IPS DF 19.7 (cell line): ENCODE data around the gene LRRN4CL.
A peak's percentile ranks its signal among the peaks of the same experiment; 100 is the strongest.
"Not testable (repeated sequence)": the region's sequence is repeated elsewhere in the genome, so short reads cannot be mapped to it uniquely, and the experiment has no call there.

Experiments
- DNase-seq: peaks from one replicate; pipeline ENCODE4 v3.0.0-alpha.2; 2013; ENCODE audit warnings: low read depth, low spot score

Gene LRRN4CL

GRCh38 chr11:62689421-62690183 lies at the start of gene LRRN4CL:
Gene LRRN4CL (minus strand): TSS chr11:62689530. CDS start chr11:62688508, 1,022 bp downstream.
- no peak for DNase-seq

DNA sequence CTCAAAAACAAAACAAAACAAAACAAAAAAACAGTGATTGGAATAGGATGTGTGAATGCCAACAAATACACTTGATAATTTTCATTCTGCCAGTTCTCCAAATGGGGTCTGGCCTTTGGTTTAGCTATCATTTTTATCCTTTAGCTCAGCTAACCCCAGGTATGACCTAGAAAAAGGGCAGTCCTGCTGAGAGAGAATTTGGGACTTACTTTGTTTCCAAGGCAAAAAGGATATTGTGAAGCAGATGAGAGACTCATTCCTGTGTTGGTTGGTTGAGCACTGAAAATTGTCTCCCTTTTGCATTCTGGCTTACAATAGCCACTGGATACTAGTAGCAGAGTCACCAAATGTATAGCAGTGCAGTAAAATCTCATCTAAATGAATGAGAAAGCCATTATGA lies 47.9 kb upstream of the LRRN4CL start:
- DNase-seq = no peak

DNA sequence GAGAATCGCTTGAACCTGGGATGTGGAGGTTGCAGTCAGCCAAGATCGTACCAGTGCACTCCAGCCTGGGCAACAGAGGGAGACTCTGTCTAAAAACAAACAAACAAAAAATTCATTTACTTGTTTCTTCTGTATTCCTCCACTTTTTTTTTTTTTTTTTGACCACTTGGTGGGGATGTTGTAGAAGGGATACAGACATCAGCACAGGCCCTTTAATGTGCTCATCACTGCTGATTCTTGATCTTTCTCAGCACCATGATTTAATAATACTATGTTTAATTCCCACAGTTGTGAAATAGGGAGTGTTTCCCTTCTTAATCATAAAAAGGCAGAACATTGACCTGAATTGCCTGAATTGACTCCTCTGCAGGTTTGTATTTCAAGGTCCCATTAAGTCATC lies 43.5 kb upstream of the LRRN4CL start:
- DNase-seq = no peak

DNA sequence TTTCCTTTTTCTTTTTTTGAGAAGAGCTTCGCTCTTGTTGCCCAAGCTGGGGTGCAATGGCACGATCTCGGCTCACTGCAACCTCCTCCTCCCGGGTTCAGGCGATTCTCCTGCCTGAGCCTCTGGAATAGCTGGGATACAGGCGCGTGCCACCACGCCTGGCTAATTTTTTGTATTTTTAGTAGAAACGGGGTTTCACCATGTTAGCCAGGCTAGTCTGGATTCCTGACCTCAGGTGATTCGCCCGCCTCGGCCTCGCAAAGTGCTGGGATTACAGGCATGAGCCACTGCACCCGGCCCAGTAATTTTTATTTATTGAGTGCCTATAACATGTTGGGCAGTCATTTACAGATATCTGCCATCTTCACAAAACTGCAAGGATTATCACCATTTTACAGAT lies 40.7 kb upstream of the LRRN4CL start:
- not testable (repeated sequence) for DNase-seq

DNA sequence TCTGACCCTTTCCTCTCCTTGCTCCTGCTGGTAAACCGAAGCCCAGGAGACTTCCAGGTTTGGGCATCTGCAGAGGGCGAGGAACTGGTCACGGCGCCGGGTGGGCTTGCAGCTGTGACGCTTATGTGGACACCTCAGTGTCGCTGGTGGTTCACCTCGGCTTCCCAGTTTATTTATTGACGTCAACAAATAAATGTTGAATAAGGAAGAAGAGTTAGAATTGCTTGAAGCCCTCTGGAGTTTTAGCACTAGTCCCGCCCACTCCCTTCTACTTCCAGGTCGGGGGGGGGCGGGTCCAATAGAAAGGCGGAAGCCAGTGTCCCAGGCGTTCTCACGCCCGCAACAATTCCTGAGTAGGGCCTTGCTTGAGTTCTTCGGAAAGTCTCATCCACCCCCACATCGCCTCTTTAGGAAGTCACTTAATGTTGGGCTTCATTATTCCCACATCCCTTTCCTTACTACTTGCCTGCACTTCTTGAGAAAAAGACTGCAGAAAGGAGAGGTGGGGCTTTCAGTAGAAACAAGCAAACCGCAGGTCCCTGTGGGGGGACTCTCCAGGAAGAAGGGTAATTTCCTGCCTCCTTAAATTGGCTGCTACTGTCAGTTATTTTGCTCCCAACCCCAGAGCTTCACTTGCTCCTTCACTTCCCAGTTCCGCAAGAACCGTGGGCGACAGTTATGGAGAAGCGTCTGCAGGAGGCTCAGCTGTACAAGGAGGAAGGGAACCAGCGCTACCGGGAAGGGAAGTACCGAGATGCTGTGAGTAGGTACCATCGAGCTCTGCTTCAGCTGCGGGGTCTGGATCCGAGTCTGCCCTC lies 39.0 kb upstream of the LRRN4CL start, which contains the start of gene TTC9C:
Gene TTC9C, plus strand, starts transcription at position 316 of the 818 bp plus-strand sequence. Its CDS starts 363 bp downstream, at position 679.
- DNase-seq = no peak

GRCh38 chr11:62727872-62728170 lies 38.5 kb upstream of the LRRN4CL start:
- peak; percentile 91 for DNase-seq

DNA sequence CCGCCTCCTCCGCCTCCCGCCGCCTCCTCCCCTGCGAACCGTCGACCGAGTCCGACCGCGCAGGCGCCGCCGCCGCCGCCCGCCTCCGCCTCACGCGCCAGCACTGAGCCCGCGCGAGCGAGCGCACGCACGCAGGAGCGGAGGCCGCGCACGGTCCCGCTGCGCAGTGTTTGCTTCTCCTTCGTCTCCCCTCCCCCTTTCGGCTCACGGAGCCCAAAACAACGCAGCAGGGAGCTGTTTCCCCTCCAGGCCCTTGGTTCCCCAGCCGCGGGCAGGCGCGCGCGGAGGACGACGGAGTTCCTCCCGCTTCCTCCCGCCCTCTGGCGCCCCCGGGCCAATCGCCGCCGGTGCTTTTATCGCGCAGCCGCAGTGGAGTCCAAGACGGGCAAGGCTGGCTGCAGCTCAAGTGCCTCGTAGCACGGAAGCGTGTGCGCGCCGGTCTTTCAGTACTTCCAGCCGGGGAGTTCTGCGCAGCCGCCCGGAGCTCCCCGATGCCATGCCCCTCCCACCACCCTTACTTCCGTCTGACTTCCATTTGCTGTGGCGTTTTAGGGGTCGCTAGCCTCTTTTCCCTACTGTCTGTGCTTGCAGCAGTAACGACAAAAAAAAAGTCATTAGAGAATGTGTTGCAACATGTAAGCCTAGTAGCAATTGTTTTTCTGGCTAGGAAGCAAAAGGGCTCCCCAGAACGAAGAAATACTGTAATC lies 38.0 kb upstream of the LRRN4CL start, which contains the start of gene HNRNPUL2:
Gene HNRNPUL2, minus strand, starts transcription at position 293 of the 707 bp plus-strand sequence. CDS start 301 bp downstream, outside the sequence.
- peak; percentile 92 for DNase-seq

- no peak for DNase-seq
Observed at GRCh38 chr11:62726915-62727164, 37.5 kb upstream of the LRRN4CL start.

DNA sequence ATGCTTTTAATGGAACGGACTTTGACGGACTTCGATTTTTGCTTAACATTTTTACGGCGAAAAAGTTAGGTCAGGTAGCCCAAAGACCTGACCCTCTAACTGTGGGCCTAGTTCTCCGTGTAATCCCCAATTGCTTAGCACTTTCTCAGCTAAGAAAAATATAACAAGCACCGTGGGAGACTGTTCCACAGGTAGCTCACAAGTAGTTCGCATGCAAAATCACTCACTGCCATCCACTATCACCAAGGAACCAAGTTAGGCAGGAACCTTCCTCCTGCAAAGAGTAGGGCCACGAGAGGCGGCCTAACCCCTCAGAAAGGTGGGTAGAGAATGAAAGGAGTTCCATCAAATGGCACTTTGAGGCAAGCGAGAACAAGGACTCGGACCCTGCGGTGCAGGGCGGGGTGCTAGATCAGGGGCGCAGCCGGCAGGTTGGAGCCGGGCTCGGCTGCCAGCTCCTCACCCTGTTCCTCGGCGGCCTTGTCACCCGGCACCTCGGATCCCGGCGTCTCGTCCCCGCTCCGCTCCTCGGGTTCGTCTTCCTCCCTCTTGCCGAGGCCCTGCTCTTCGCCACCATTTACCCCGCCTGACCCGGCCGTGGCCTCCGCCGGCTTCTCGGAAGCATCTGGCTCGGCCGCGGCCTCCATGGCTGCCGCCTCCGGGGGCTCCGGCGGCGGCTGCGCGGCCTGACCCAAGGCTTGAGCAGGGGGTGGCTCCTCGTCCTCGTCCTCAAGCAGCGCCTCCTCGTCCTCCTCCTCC lies 37.0 kb upstream of the LRRN4CL start:
- DNase-seq = no peak

DNA sequence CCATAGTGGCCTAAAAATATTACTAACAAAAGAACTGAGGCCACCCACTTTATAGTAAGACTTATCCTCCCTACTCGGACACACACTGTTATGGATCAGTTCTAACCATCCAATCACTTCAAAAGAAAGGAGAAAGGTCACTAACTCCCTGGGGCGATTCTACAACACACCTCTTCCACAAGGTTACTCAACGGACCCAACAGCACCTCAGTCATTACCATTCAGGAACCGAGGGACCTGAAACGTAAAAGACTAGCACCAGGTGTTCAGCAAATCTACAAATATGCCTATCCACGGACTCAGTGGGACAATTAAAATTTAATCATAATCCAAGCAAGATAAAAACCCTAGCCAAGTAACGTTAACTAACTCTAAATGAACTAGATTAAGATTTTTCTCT lies 36.3 kb upstream of the LRRN4CL start:
- no peak for DNase-seq

DNA sequence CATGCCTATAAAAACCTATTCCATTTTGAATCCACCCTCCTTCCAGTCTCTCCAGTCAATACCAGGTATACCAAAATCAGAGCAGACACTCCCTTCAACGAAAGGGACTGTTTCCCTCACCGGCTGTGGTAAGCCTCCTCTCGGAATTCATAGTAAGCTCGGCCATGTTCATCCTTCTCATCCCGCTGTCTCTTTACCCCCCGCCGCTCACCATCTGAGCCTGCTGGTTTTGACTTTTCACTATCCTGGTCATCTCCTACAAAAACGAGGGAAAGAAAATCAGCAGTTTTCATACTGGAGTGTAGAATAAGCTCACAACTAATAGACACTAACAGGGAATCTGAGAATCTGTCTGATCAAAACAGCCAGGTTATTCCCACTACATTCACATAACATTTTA lies 34.8 kb upstream of the LRRN4CL start:
- no peak for DNase-seq

GRCh38 chr11:62721994-62722393 lies 32.7 kb upstream of the LRRN4CL start:
- no peak for DNase-seq

GRCh38 chr11:62719302-62719978 lies 30.1 kb upstream of the LRRN4CL start:
- DNase-seq = no peak

- DNase-seq = no peak
Observed at GRCh38 chr11:62716816-62717215, 27.5 kb upstream of the LRRN4CL start.

DNA sequence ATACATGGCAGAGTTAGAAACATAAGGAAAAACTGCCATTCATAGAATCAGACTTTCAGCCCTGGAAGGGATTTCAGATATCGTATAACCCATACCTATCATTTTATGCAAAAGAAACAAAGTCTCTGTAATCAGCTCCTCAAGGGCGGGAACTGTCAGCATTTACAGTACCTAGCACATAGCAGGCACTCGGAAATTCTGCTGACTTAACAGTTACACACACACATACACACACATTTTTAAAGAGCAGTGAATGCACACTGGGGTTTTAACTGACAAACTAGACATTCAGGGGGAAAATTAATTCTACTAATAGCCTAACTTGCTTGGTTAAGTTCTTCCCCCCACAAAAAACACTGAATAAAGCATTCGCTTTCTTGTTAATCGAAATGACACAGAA lies 26.9 kb upstream of the LRRN4CL start:
- DNase-seq = no peak

- no peak for DNase-seq
Observed at GRCh38 chr11:62715150-62716130, 26.1 kb upstream of the LRRN4CL start.

DNA sequence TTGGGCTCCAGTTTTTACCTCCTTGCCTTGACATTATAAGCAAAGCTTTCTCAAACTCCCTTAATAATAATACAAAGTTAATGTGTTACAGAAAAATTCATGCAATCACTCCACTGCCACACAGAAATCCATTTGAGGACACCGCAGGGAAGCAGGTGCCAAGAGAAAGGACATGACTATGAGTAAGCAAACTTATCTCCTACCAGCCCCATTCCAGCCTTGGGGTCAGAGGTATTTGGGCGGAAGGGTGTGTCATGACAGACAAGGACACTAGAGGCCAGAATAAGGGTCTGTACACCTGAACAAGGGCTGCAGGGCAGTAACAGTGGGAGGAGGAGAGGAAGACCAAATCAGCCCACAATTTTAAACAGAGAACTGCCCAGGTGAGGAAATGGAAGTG lies 24.0 kb upstream of the LRRN4CL start:
- no peak for DNase-seq

GRCh38 chr11:62712861-62713260 lies 23.5 kb upstream of the LRRN4CL start:
- no peak for DNase-seq

DNA sequence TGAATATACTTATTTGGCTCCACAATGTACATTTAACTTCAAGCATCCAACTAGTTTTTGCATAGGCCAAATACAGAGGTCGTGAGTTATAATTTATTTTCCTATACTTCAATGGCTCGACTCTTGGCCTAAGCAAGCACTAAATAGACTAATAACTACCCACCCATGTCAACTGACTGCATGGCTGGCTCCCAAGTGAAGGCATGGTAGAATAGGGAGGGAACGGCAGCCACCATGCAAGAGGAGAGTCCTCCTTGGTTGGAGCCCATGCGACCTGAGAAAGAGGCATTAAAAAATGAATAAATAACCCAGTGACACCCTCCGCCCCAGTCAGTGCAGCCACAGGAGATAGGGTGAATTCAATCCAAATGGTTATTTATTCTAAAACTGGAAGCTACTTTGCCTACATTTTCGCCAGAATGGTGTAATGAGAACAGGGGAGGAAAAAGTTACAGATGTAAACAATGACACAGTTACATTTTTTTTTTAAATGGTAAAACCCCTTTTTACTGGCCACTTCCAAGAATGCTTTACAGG lies 23.0 kb upstream of the LRRN4CL start:
- no peak for DNase-seq

- no peak for DNase-seq
Observed at GRCh38 chr11:62710001-62710345, 20.6 kb upstream of the LRRN4CL start.
